K562 (cell line): Measurements from ENCODE around the gene ZSCAN2. TPM values are rescaled to one million over a fixed set of nuclear protein-coding genes. Genes with fewer than 3 reads are reported as not detected.

Experiments
- ATAC-seq: fragments of 200-7000 bp; cut with Tn5 transposase; 3 replicates; pipeline ENCODE4 v1.9.1; 2020; ENCODE audit warnings: moderate library complexity
- BruUV-seq: library from RNA; stranded (reverse); fragments of 400-500 nt; replicated peaks from 2 replicates; lab custom pipeline; 2021; lab: Mats Ljungman, UMichigan
- CTCF ChIA-PET: fragments of 300-600 bp; formaldehyde crosslinking; extraction: SDS; loops from one replicate; lab custom pipeline; 2021; ENCODE audit warnings: low intra/inter-chr PET ratio; lab: Yijun Ruan, JAX
- POLR2A ChIA-PET: fragments of 300-600, 350-650 bp; sonication (Branson Sonifier 250); formaldehyde crosslinking; extraction: SDS; loops from one replicate; lab custom pipeline; 2021; ENCODE audit warnings: antibody characterized with exemption, inconsistent platforms; lab: Yijun Ruan, JAX
- DNase-seq, 4 experiments: peaks; one replicate each; pipeline versions ENCODE4 v3.0.0 to v3.0.0-alpha.2; 2011 to 2018; ENCODE audit warnings: low spot score in 3 of 4, mixed read lengths in 3 of 4; ENCODE audit errors: extremely low read depth in 1 of 4
- FAIRE-seq: peaks from 2 replicates; lab custom pipeline; 2011; peaks lifted over from hg19 to GRCh38; lab: Jason Lieb, UNC
- H2AFZ ChIP-seq: 2 replicates; pipeline ENCODE4 v1.6.0; 2011; ENCODE audit warnings: low read depth, low read length, control low read depth, inconsistent platforms
- H3K27ac ChIP-seq: fragments of 200-600 bp; 3 replicates; pipeline ENCODE4 v1.8.0; 2011; ENCODE audit warnings: low read depth, mild to moderate bottlenecking, control low read depth, inconsistent platforms, low read length, moderate library complexity, mixed read lengths; ENCODE audit errors: extremely low read depth
- H3K27me3 ChIP-seq, 2 experiments: fragments of 300-600 bp in 1 of 2; 2 replicates in 1 of 2; 3 replicates in 1 of 2; pipeline versions ENCODE4 v1.6.0 to v1.8.0; 2011; ENCODE audit warnings: inconsistent platforms in 2 of 2, low read length in 2 of 2, mild to moderate bottlenecking in 1 of 2, mixed read lengths in 1 of 2, moderate library complexity in 1 of 2; ENCODE audit not compliant: control insufficient read depth in 2 of 2, insufficient read depth in 2 of 2
- H3K36me3 ChIP-seq: fragments of 300-600 bp; 3 replicates; pipeline ENCODE4 v1.8.0; 2011; ENCODE audit warnings: mild to moderate bottlenecking, low read length, inconsistent platforms; ENCODE audit not compliant: control insufficient read depth, insufficient read depth
- H3K4me1 ChIP-seq, 2 experiments: fragments of 200-600 bp in 1 of 2; replicated peaks in 1 of 2; 2 replicates in 1 of 2; 3 replicates in 1 of 2; pipeline versions ENCODE4 v1.5.1 to v1.8.0; 2011; ENCODE audit warnings: inconsistent platforms in 2 of 2, low read length in 2 of 2, mild to moderate bottlenecking in 1 of 2, mixed read lengths in 1 of 2, moderate library complexity in 1 of 2; ENCODE audit not compliant: control insufficient read depth in 2 of 2, insufficient read depth in 2 of 2
- H3K4me2 ChIP-seq: 2 replicates; pipeline ENCODE4 v1.6.1; 2011; ENCODE audit warnings: low read length, control low read depth, inconsistent platforms, mixed read lengths; ENCODE audit not compliant: insufficient read depth
- H3K4me3 ChIP-seq: fragments of 200-600 bp; sonication (generic), shearing (Covaris generic); 2 replicates; pipeline ENCODE4 v1.5.1; 2016; ENCODE audit warnings: control low read depth, inconsistent platforms
- H3K79me2 ChIP-seq: fragments of 200-600 bp; 3 replicates; pipeline ENCODE4 v1.8.0; 2011; ENCODE audit warnings: low read length, inconsistent platforms; ENCODE audit not compliant: control insufficient read depth, insufficient read depth
- H3K9ac ChIP-seq, 2 experiments: 2 replicates each; pipeline versions ENCODE4 v1.6.0 to v1.6.1; 2011; ENCODE audit warnings: low read depth in 2 of 2, low read length in 2 of 2, control low read depth in 1 of 2, inconsistent platforms in 1 of 2, mild to moderate bottlenecking in 1 of 2, mixed read lengths in 1 of 2; ENCODE audit not compliant: insufficient read depth in 1 of 2
- H3K9me1 ChIP-seq: one replicate; pipeline ENCODE4 v1.6.0; 2011; ENCODE audit warnings: inconsistent platforms, mild to moderate bottlenecking, low read length, moderate library complexity; ENCODE audit not compliant: control insufficient read depth, insufficient read depth
- H3K9me3 ChIP-seq: replicated peaks from 2 replicates; pipeline ENCODE4 v1.5.1; 2011; ENCODE audit warnings: low read depth, low read length, inconsistent platforms; ENCODE audit not compliant: control insufficient read depth, insufficient read depth
- H4K20me1 ChIP-seq: replicated peaks from 2 replicates; pipeline ENCODE4 v1.6.1; 2011; ENCODE audit warnings: low read length, inconsistent platforms, mixed read lengths; ENCODE audit not compliant: control insufficient read depth, insufficient read depth
- BRD9 ChIP-seq: fragments of 450-650 bp; IDR thresholded peaks from 2 replicates; pipeline ENCODE4 v1.6.1; 2018; ENCODE audit warnings: low read depth; ENCODE audit not compliant: partially characterized antibody
- KLF10 ChIP-seq: fragments of 250-450 bp; sonication (Bioruptor Pico); IDR thresholded peaks from 2 replicates; pipeline ENCODE4 v1.6.1; 2021; ENCODE audit warnings: matching md5 sums
- NFYB ChIP-seq: IDR thresholded peaks from 2 replicates; pipeline ENCODE4 v1.6.1; 2011; ENCODE audit warnings: mild to moderate bottlenecking, moderate library complexity; ENCODE audit not compliant: insufficient read length; ENCODE audit errors: extremely low read depth
- PML ChIP-seq: IDR thresholded peaks from 2 replicates; pipeline ENCODE4 v1.6.1; 2012; ENCODE audit warnings: low read length, inconsistent platforms
- RB1 ChIP-seq: fragments of 450-650 bp; IDR thresholded peaks from 2 replicates; pipeline ENCODE4 v1.6.1; 2017; ENCODE audit warnings: low read depth, mild to moderate bottlenecking
- RFX7 ChIP-seq: fragments of 250-450 bp; sonication (Bioruptor Pico); IDR thresholded peaks from 2 replicates; pipeline ENCODE4 v1.5.1; 2021; ENCODE audit warnings: mild to moderate bottlenecking
- U2AF1 ChIP-seq: fragments of 200-400 bp; formaldehyde crosslinking; optimal IDR thresholded peaks from 2 replicates; pipeline ENCODE3; 2017; ENCODE audit warnings: mild to moderate bottlenecking, low read depth, low read length, moderate library complexity
- ZNF133 ChIP-seq: fragments of 250-450 bp; sonication (Bioruptor Pico); IDR thresholded peaks from 2 replicates; pipeline ENCODE4 v1.4.0; 2020; ENCODE audit warnings: mild to moderate bottlenecking
- ZNF561 ChIP-seq: fragments of 450-650 bp; formaldehyde crosslinking; conservative IDR thresholded peaks from 2 replicates; pipeline ENCODE4 v1.4.0; 2020; ENCODE audit warnings: mild to moderate bottlenecking, moderate library complexity
- ZNF57 ChIP-seq: fragments of 450-650 bp; formaldehyde crosslinking; IDR thresholded peaks from 2 replicates; pipeline ENCODE4 v1.4.0; 2020; ENCODE audit warnings: mild to moderate bottlenecking, moderate library complexity
- ZSCAN29 ChIP-seq: fragments of 450-650 bp; IDR thresholded peaks from 2 replicates; pipeline ENCODE4 v1.6.1; 2017
- WGBS: fragments of 100-300 bp; shearing (Covaris generic); methylation state at CpG from one replicate; pipeline ENCODE4 v1.1.6; 2016; ENCODE audit warnings: low coverage, mixed read lengths; ENCODE audit not compliant: insufficient coverage; ENCODE audit errors: missing lambda C conversion rate; 5-methylcytosine and 5-hydroxymethylcytosine counted together
- in situ Hi-C: fragments of 300-500 bp; cut with MboI; formaldehyde crosslinking; loops from 4 replicates; pipeline ENCODE4 v1.15.0; 2018; ENCODE audit warnings: inconsistent platforms, mixed read lengths
- intact Hi-C: fragments of 100-400 bp; cut with micrococcal nuclease; formaldehyde crosslinking; loops from 2 replicates; pipeline ENCODE4 v1.14.2; 2022
- polyA plus RNA-seq, 8 experiments: library from polyadenylated mRNA; depleted of rRNA in 4 of 8; stranded (reverse) in 5 of 8; unstranded in 3 of 8; fragments of >200 nt; fragmentation: Nextera tagmentation in 2 of 8; fragmentation: Illumina TruSeq in 1 of 8; extraction: Ambion mirVana in 2 of 8; extraction: Trizol in 1 of 8; gene quantifications; 2 replicates each; pipeline versions ENCODE4 v1.2.1 to v1.2.3, GENCODE V29; 2011 to 2014; ENCODE audit warnings: inconsistent platforms in 1 of 8, missing spikeins in 1 of 8
- total RNA-seq, 7 experiments: library from RNA; depleted of rRNA in 6 of 7; stranded (reverse); fragments of >200 nt in 6 of 7; fragmentation: Illumina TruSeq in 2 of 7; extraction: Trizol in 2 of 7; gene quantifications; 2 replicates each; pipeline versions ENCODE4 v1.2.1 to v1.2.3, GENCODE V29; 2011 to 2021; ENCODE audit warnings: low replicate concordance in 1 of 7
- TF ChIP-seq, protein P1 (sequence below): fragments of 450-650 bp; IDR thresholded peaks from 2 replicates; pipeline ENCODE4 v1.6.1; 2018; ENCODE audit not compliant: partially characterized antibody
- TF ChIP-seq, protein P2 (sequence below), 2 experiments: fragments of 450-650 bp; IDR thresholded peaks; 2 replicates each; pipeline ENCODE4 v1.6.1; 2016; ENCODE audit warnings: mild to moderate bottlenecking in 2 of 2, borderline replicate concordance in 1 of 2, low read depth in 1 of 2, moderate library complexity in 1 of 2

ZSCAN2 gene
- total and polyA plus RNA-seq, 9 of the 15 experiments (the other 6 are each of a cell fraction or from before 2014, with no cell fraction given): 1.7 to 14.2 (median 6.6) TPM

DNA sequence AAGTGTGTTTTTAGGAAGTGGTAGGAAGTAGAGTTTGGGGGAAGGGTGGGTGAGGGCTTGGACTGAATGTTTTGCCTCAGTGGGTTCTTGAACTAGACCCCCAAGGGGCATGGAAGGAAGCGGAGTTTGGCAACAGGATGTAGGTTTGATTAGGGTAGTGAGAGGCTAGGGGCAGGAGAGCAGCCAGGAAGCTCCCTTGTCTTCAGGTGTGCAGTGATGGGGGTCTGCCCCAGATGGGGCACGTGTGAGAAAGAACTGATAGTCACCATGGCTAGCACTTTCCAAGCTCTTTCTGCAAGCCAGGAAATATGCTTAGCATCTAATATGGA, 4.7 kb downstream of the ZSCAN2 start:
- BruUV-seq: no TSS peak
- no peak overlapping the region for H3K4me3 ChIP-seq
- no peak overlapping the region for H3K27ac ChIP-seq
- in situ Hi-C loops (no loop called here), intact Hi-C loops (no loop called here)
- ChIA-PET CTCF (no interaction called here), POLR2A (interaction anchor here (1.1 to 1.2 kb wide), 3 partner anchors 16 to 29 kb away, joined by 3 to 6 read pairs (median 4); no protein-coding TSS in a partner anchor)
- H4K20me1 ChIP-seq: no peaks in the 10 kb centered on the region
- WGBS: 58% methylated on average over 2 of the region's 2 CpGs
- H2AFZ ChIP-seq: no peak overlapping the region
- peaks cover 17% of the 10 kb centered on the region; the same call in 1 of the 3 replicates for H3K36me3 ChIP-seq
- H3K4me2 ChIP-seq: no peak overlapping the region
- ATAC-seq: no peak
- H3K27me3 ChIP-seq: no peaks in the 10 kb centered on the region
- no peaks in the 10 kb centered on the region for H3K9me3 ChIP-seq
- no peak for FAIRE-seq
- no peaks in the 10 kb centered on the region for H3K9me1 ChIP-seq
- peaks cover 4% of the 10 kb centered on the region; the same call in 1 of the 3 replicates for H3K79me2 ChIP-seq
- peaks cover 5 to 23% of the 10 kb centered on the region in 2 experiments; a peak in 4 of 5 replicates for H3K4me1 ChIP-seq
- peak overlapping the region in 1 of 2 experiments; percentile 28; a peak in 1 of 4 replicates for H3K9ac ChIP-seq
- no peak for DNase-seq
- TF ChIP-seq, protein P1, sequence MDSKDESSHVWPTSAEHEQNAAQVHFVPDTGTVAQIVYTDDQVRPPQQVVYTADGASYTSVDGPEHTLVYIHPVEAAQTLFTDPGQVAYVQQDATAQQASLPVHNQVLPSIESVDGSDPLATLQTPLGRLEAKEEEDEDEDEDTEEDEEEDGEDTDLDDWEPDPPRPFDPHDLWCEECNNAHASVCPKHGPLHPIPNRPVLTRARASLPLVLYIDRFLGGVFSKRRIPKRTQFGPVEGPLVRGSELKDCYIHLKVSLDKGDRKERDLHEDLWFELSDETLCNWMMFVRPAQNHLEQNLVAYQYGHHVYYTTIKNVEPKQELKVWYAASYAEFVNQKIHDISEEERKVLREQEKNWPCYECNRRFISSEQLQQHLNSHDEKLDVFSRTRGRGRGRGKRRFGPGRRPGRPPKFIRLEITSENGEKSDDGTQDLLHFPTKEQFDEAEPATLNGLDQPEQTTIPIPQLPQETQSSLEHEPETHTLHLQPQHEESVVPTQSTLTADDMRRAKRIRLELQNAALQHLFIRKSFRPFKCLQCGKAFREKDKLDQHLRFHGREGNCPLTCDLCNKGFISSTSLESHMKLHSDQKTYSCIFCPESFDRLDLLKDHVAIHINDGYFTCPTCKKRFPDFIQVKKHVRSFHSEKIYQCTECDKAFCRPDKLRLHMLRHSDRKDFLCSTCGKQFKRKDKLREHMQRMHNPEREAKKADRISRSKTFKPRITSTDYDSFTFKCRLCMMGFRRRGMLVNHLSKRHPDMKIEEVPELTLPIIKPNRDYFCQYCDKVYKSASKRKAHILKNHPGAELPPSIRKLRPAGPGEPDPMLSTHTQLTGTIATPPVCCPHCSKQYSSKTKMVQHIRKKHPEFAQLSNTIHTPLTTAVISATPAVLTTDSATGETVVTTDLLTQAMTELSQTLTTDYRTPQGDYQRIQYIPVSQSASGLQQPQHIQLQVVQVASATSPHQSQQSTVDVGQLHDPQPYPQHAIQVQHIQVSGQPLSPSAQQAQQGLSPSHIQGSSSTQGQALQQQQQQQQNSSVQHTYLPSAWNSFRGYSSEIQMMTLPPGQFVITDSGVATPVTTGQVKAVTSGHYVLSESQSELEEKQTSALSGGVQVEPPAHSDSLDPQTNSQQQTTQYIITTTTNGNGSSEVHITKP: no peak
- TF ChIP-seq U2AF1: no peak
- TF ChIP-seq ZNF133 (CRISPR knock-in tag): no peak
- no peak for TF ChIP-seq NFYB
- no peak for TF ChIP-seq PML
- no peak for TF ChIP-seq RFX7
- TF ChIP-seq RB1: no peak
- TF ChIP-seq ZNF561 (CRISPR knock-in tag): no peak
- TF ChIP-seq ZSCAN29: no peak
- no peak for TF ChIP-seq BRD9
- no peak for TF ChIP-seq ZNF57
- no peak for TF ChIP-seq KLF10 (CRISPR knock-in tag)
- TF ChIP-seq, protein P2, sequence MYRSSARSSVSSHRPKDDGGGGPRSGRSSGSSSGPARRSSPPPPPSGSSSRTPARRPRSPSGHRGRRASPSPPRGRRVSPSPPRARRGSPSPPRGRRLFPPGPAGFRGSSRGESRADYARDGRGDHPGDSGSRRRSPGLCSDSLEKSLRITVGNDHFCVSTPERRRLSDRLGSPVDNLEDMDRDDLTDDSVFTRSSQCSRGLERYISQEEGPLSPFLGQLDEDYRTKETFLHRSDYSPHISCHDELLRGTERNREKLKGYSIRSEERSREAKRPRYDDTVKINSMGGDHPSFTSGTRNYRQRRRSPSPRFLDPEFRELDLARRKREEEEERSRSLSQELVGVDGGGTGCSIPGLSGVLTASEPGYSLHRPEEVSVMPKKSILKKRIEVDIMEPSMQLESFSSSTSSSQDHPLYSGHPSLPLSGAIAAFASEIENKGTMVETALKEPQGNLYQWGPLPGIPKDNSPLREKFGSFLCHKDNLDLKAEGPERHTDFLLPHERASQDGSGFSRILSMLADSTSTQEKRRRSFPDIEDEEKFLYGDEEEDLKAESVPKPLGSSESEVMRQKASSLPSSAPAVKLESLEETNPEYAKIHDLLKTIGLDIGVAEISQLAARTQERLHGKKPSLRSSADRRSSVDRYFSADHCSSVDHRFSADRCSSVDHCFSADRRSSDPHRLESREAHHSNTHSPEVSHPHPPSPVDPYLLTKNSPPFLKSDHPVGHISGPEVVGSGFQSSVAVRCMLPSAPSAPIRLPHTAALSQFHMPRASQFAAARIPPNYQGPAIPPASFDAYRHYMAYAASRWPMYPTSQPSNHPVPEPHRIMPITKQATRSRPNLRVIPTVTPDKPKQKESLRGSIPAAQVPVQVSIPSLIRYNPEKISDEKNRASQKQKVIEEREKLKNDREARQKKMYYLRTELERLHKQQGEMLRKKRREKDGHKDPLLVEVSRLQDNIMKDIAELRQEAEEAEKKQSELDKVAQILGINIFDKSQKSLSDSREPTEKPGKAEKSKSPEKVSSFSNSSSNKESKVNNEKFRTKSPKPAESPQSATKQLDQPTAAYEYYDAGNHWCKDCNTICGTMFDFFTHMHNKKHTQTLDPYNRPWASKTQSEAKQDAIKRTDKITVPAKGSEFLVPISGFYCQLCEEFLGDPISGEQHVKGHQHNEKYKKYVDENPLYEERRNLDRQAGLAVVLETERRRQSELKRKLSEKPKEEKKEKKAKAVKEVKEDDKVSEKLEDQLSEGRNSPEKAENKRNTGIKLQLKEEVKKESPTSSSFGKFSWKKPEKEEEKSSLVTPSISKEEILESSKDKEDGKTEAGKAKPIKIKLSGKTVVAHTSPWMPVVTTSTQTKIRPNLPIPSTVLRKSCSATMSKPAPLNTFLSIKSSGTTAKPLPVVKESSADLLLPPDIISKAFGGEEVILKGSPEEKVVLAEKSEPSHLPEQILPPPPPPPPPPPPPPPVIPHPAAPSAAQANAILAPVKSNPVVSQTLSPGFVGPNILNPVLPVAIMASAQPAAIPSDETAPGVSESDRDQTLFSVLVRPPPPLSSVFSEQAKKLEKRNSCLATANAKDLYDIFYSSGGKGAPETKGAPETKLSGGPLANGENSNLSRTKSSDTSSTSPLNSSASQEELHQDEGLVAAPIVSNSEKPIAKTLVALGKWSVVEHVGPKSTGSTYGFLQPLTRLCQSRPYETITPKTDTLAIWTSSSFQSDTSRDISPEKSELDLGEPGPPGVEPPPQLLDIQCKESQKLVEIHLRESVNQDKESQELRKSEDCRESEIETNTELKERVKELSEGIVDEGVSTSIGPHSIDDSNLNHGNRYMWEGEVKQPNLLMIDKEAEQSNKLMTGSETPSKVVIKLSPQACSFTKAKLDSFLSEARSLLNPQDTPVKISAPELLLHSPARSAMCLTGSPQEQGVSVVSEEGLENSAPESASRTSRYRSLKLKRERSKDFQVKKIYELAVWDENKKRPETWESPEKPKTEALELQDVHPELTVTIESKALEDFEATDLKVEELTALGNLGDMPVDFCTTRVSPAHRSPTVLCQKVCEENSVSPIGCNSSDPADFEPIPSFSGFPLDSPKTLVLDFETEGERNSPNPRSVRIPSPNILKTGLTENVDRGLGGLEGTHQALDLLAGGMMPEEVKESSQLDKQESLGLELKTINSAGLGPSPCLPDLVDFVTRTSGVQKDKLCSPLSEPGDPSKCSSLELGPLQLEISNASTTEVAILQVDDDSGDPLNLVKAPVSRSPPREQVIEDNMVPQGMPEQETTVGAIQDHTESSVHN (IDR thresholded peaks at IDR 0.05; ENCODE audit: borderline replicate concordance in 1 of 2, low read depth in 1 of 2): no peak
